ENCODE results near the gene CCDC32.

DNA sequence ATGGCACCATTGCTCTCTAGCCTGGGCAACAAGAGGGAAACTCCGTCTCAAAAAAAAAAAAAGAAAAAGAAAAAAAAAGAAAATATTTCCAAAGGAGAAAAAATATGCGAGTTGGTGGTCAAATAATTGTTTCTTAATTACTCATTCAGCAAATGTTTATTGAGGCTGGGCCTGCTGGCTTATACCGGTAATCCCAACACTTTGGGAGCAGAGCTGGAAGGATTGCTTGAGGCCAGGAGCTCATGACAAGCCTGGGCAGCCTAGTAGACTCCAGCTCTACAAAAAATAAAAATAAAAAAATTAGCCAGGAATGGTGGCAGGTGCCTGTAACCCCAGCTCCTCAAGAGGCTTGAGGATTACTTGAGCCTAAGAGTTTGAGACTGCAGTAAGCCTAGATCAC is 33.3 kb upstream of the CCDC32 start:
- TF ChIP-seq CTCF (conservative IDR thresholded peaks at IDR 0.05) (no peak), ZFX (IDR thresholded peaks at IDR 0.05) (no peak)
